GM13976 (cell line): ENCODE measurements around the gene FGFR3.

Experiments
- DNase-seq: peaks from one replicate; pipeline ENCODE4 v3.0.0; 2012; ENCODE audit warnings: low spot score
- in situ Hi-C: fragments of 300-500 bp; cut with MboI; formaldehyde crosslinking; loops from one replicate; pipeline ENCODE4 v1.12.0; 2022; ENCODE audit warnings: low sequenced_read_pairs, mixed read lengths, inconsistent platforms; ENCODE audit not compliant: unreplicated experiment
- TF ChIP-seq, protein P1 (sequence below): IDR thresholded peaks from 2 replicates; pipeline ENCODE4 v1.5.1; 2012; ENCODE audit warnings: borderline replicate concordance, mild to moderate bottlenecking; ENCODE audit not compliant: insufficient read depth; ENCODE audit errors: extremely low read depth, missing control alignments, control extremely low read depth

The FGFR3 gene

DNA sequence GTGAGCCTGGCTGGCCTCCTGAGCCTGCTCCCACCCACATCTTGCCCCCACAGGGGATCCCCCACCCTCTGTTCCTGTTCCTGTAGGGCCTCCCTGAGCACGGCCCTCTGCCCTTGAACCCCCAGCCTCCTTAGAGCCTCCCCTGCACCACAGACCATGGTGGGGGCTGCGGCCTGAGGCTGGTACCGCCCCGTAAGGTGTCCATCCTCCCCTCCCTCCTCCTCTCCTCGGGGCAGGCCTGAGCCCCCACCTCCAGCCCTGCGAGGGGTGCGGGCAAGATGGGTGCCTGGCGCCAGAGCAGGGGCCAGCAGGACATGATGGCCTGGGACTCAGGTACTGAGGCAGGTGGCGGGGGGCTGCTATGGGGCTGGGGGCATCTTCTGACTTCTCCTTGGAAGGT lies 28.4 kb upstream of the FGFR3 start:
- in situ Hi-C loops: no loop called here
- TF ChIP-seq, protein P1, sequence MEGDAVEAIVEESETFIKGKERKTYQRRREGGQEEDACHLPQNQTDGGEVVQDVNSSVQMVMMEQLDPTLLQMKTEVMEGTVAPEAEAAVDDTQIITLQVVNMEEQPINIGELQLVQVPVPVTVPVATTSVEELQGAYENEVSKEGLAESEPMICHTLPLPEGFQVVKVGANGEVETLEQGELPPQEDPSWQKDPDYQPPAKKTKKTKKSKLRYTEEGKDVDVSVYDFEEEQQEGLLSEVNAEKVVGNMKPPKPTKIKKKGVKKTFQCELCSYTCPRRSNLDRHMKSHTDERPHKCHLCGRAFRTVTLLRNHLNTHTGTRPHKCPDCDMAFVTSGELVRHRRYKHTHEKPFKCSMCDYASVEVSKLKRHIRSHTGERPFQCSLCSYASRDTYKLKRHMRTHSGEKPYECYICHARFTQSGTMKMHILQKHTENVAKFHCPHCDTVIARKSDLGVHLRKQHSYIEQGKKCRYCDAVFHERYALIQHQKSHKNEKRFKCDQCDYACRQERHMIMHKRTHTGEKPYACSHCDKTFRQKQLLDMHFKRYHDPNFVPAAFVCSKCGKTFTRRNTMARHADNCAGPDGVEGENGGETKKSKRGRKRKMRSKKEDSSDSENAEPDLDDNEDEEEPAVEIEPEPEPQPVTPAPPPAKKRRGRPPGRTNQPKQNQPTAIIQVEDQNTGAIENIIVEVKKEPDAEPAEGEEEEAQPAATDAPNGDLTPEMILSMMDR: no peak
- DNase-seq: no peak

DNA sequence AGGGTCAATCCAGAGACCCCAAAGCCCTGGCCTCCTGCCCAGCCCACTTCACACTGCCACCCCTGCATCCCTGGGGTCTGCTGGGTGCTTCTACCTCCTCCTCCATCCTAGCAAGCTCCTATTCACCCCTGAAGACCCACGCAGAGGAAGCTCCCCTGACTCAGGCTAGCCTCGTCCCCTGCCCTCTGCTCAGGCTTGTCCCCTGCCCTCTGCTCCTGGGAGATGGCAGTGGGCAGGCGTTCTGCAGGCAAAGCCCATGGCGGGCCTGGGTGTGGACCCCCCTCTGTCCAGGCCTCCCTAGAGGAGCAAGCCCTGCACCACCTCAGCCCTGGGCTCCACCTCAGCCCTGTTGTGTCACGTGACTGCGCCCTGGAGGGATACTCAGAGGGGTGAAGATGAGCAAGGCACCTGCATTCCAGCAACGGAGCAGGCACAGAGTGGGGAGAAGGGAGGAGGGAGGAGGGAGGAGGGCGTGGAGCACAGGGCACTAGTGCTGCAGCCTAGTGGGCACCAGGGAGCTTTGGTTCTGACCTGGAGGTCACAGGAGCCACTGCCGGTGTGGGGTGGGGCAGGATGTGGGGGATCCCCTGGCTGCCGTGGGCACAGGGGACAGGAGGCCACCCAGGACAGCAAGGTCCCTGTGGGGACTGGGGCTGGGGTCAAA lies 27.6 kb upstream of the FGFR3 start:
- DNase-seq: no peak
- TF ChIP-seq, protein P1: no peak
- in situ Hi-C loops: no loop called here

DNA sequence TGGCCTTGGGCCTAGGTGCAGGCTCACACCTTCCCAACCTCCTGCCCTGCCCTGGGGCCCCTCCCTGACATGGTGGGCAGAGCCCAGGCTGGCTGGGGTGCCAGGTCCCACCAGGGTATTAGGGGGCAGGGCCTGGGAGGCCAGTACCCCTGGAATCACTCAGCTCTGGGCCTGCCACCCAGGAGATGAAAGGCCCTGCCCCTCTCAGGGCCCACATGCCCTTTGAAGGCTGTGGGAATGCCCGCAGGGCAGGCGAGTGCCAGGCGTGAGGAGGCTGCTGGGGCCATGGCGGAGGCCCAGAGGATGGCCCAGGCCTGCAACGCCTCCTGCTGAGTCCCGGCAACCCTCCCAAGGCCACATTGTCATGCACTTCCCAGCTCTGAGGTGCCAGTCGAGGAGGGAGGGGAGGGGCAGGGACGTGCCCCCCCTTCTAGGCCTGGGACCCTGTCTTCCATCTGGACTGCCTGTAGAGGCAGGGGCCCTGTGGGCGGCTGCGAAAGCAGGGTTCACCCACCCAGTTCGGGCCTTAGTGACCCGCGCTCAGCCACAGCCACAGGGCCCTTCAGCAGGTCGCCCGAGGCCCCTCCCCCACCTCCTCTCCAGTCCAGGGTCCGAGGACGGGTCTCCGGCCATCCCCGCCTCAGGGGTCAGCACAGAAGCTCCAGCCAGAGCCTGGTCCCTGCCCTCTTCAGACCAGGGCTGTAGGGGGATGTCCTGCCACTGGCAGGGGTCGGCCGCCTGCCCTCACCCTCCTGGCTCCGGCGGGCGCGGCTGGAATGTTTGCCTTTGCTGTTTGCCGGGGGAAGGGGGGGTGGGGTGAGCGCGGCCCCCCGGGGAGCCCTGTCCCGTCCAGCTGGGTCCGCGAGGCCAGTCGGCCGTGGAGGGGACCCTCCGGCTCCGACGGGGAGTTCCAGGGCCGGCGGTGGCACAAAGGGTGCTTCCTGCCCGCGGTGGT lies 26.7 kb upstream of the FGFR3 start:
- no peak for DNase-seq
- TF ChIP-seq, protein P1: no peak

DNA sequence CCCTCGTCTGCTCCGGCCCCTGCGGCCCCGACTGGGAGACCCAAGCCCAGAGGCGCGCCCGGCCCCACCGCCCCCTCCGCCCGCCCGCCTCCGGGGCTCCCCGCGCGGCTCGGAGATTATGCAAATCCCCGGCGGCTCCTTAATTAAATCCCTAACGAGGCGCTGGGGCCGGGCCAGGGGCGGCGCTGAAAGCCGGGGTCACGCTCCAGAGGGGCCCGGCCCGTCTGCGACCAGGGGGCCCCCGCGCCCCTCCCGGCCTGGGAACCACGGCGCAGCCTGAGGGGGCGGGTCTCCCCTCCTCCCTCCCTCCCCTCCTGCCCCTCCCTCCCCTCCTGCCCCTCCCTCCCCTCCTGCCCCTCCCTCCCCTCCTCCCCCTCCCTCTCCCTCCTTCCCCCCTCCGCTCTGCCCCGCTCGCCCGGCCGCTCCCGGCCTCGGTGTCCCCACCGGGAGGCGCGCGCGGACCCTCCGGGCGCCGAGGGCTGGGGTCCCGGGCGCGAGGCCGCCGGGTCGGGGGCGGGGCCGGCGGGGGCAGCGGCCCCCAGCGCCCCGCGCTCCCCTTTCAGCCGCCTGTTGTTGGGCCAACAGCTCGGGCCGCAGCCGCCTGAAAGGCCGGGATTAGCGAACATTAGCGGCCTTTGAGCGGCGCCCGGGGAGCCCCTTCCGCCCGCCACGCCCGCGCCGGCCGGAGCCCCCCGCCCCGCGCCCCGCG lies 25.9 kb upstream of the FGFR3 start:
- DNase-seq: peak; percentile 67
- TF ChIP-seq, protein P1: no peak
- in situ Hi-C loops: no loop called here

More for the DNA sequence above, 26.7 kb upstream of the FGFR3 start:
- in situ Hi-C loops: no loop called here

DNA sequence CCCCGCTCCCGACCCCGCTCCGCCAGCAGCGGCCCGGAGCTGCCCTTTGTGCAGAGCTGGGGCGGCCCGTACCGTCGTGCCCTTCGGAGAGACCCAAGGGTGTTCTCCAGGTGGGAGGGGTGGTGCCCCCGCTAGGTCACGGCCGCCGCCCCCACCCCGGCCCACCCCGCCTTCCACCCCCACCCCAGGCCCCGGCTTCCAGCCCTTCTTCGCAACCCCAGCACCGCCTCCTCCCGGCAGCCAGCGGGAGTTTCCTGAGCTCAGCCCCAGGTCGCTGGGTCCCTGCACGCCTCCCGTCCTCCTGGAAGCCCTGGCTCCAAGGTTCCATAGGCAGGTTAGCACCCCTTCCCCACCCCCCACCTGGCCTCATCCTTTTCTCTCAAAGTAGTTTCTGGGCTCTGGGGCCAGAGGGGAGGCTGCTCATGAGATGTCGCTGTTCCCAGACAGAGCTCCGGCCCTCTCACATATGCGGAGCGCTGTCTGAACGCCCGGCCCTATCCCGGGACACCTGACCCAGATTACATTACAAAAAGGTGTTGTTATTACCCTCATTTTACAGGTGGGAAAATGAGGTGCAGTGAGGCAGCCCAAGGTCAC lies 25.2 kb upstream of the FGFR3 start:
- DNase-seq: peak; percentile 76
- in situ Hi-C loops: no loop called here
- TF ChIP-seq, protein P1: peak; percentile 41
